Measurements from ENCODE around the gene KCTD2.

DNA sequence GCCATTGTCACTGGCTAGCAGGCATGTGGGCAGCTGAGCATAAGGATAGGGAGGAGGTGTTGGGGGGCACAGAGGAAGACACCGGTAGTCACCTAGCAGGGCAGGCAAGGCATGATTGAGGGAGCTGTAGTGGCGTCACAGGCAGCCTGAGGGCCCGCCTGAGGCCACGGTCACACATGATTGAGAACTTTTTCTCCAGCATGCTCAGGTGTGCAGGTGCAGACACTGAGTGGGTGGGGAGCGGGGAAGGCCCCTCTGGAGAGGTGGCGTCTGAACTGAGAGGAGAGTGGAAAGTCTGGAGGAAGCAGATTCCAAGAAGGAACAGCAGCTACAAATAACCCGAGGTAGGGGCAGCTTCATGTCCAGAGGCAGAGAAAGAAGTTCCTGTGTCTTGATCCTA lies 51.8 kb downstream of the KCTD2 start:
- TF ChIP-seq CTCF (IDR thresholded peaks at IDR 0.05) (no peak), REST (IDR thresholded peaks at IDR 0.05; ENCODE audit: insufficient read depth in 1 of 2, low read depth in 2 of 2, low read length in 1 of 2) (no peak)

Measured in Panc1 (cell line).